A549 (cell line): ENCODE measurements around the gene PDCD1LG2.

Source experiments
- CHD2 ChIP-seq: fragments of 150-350 bp; IDR thresholded peaks from 2 replicates; pipeline ENCODE4 v1.6.1; 2014; ENCODE audit warnings: low read length; ENCODE audit not compliant: partially characterized antibody
- CTCF ChIP-seq: fragments of >200 bp; sonication (Bioruptor Twin); formaldehyde crosslinking; IDR thresholded peaks from 3 replicates; pipeline ENCODE4 v1.5.1; 2016
- HOXB13 ChIP-seq: fragments of 250-450 bp; sonication (Bioruptor Pico); IDR thresholded peaks from 2 replicates; pipeline ENCODE4 v1.5.0; 2020; ENCODE audit warnings: low read depth, mild to moderate bottlenecking, moderate library complexity
- JUN ChIP-seq, 2 experiments: fragments of >200 bp; sonication (Bioruptor Twin); formaldehyde crosslinking; IDR thresholded peaks; 2 replicates in 1 of 2; 3 replicates in 1 of 2; pipeline ENCODE4 v1.6.1; 2016 to 2017
- MAFK ChIP-seq: fragments of 450-650 bp; IDR thresholded peaks from 2 replicates; pipeline ENCODE4 v1.6.1; 2014; ENCODE audit not compliant: partially characterized antibody
- MYC ChIP-seq: IDR thresholded peaks from 2 replicates; pipeline ENCODE4 v1.6.1; 2012; ENCODE audit warnings: mild to moderate bottlenecking, inconsistent platforms, low read length, improper control_type of control experiment, borderline replicate concordance
- POLR2A ChIP-seq: IDR thresholded peaks from 2 replicates; pipeline ENCODE4 v1.6.1; 2012; ENCODE audit warnings: mild to moderate bottlenecking, low read length
- REST ChIP-seq: fragments of 200-600 bp; sonication (generic); IDR thresholded peaks from 2 replicates; pipeline ENCODE4 v1.6.1; 2016; ENCODE audit warnings: antibody characterized with exemption, mild to moderate bottlenecking, moderate library complexity

- TF ChIP-seq CTCF (no peak), CHD2 (no peak), HOXB13 (CRISPR knock-in tag) (no peak), REST (no peak), JUN (IDR thresholded peaks at IDR 0.05) (no peak), MAFK (no peak), POLR2A (no peak), MYC (no peak)
Measured at GRCh38 chr9:5569891-5570290, 59.6 kb downstream of the PDCD1LG2 start.
